ENCODE measurements around the gene TBX10. TPM values are rescaled to one million over a fixed set of nuclear protein-coding genes. Genes with fewer than 3 reads are reported as not detected.

TBX10 gene
- polyA plus RNA-seq, 1 of the 3 experiments (the other 2 are of a cell fraction), result not detected

DNA sequence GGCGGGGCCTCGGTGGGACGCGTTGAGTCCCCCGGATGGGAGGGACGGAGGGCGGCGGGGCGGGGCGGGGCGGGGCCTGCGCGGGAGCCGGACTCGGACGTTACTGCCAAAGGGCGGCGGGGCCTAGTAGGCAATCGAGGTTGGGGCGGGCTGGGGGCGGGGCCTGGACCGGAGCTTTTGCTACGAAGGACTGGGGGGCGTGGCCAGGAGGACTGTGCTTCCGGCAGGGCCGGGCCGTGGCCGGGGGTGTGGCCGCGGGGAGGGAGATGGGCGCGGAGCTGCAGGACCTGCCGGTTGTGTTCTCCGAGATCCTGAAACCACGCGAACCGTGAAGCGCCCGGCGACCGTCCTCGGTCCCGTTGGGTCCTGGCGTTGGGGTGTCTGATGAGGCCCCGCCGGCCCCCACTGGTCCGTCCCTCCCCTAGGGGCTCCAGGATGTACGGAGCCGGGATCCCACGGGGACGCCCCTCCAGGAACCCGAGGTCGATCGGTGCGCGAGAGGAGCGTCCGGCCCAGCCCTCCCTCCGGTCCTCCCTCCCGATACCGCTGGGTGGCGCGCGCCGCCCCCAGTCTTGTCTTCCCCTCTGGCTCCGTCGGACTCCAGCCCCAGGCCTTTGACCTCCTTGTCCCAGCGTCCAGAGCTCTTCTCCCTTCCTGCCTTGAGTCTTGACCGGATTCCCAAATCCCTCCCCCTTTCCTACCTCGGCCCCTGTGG is 9.2 kb downstream of the TBX10 start (continued):
- peak; percentile 48 for TF ChIP-seq NRF1 (IDR thresholded peaks at IDR 0.05; ENCODE audit: low read depth, low read length)
- TF ChIP-seq, protein P1, sequence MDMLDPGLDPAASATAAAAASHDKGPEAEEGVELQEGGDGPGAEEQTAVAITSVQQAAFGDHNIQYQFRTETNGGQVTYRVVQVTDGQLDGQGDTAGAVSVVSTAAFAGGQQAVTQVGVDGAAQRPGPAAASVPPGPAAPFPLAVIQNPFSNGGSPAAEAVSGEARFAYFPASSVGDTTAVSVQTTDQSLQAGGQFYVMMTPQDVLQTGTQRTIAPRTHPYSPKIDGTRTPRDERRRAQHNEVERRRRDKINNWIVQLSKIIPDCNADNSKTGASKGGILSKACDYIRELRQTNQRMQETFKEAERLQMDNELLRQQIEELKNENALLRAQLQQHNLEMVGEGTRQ (IDR thresholded peaks at IDR 0.05; ENCODE audit: borderline replicate concordance, low read depth, low read length), result no peak
- TF ChIP-seq EP300 (IDR thresholded peaks at IDR 0.05; ENCODE audit: borderline replicate concordance in 1 of 2, low read depth in 1 of 2, low read length in 1 of 2), result no peak
- TF ChIP-seq, protein P2, sequence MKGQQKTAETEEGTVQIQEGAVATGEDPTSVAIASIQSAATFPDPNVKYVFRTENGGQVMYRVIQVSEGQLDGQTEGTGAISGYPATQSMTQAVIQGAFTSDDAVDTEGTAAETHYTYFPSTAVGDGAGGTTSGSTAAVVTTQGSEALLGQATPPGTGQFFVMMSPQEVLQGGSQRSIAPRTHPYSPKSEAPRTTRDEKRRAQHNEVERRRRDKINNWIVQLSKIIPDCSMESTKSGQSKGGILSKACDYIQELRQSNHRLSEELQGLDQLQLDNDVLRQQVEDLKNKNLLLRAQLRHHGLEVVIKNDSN (IDR thresholded peaks at IDR 0.05; ENCODE audit: borderline replicate concordance, low read depth), result no peak
- peak; percentile 44 for TF ChIP-seq SMC3 (IDR thresholded peaks at IDR 0.05; ENCODE audit: low read depth, low read length)
- no peak for TF ChIP-seq RFX5 (IDR thresholded peaks at IDR 0.05; ENCODE audit: low read length)
- TF ChIP-seq, protein P3, sequence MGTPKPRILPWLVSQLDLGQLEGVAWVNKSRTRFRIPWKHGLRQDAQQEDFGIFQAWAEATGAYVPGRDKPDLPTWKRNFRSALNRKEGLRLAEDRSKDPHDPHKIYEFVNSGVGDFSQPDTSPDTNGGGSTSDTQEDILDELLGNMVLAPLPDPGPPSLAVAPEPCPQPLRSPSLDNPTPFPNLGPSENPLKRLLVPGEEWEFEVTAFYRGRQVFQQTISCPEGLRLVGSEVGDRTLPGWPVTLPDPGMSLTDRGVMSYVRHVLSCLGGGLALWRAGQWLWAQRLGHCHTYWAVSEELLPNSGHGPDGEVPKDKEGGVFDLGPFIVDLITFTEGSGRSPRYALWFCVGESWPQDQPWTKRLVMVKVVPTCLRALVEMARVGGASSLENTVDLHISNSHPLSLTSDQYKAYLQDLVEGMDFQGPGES (IDR thresholded peaks at IDR 0.05; ENCODE audit: low read depth, low read length), result no peak

DNA sequence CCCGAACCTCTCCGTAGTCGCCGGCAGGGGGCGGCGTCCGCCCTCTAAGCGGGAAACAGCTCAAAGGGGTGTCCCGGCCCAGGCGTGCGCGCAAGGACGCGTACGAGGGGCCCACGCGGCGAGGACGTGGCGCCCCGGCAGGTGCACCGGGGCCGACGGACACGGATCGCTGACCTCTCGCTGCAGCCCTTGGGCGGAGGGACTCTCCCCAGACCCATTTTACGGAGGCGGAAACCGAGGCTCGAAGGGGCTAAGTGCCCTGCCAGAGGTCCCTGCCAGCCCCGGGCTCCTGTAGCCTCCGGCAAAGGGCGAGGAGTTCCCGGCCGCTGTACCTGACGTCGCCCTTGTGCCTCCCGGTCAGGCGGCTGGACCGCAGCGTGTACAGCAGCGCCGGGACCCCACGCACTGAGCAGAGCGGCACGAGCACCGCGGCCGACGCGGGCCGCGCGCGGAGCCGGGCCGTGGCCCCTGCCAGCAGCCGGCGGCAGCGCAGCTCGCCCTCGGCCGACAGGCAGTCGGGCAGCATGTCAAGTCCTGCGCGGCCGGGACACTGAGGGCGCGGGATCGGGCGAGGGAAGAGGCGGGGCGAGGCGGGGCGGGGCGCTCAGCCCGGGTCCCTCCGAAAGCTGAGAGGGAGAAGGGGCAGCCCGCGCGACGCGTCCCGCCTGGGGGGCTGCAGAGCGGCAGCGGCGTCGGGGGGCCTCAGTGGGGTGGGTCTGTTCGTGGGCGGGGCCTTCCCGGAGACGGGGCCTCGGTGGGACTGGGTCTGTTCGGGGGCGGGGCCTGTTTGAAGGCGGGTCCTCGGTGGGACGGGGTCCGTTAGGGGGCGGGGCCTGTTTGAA is 10.0 kb downstream of the TBX10 start, which contains the start of gene NUDT8:
Gene NUDT8, minus strand, starts transcription at position 552 of the 842 bp plus-strand sequence. Its CDS starts 26 bp downstream, at position 526.
- Histone ChIP-seq H3K4me1 (ENCODE audit: control insufficient read depth in 1 of 2, insufficient read depth in 2 of 2, low read depth in 1 of 2, low read length in 1 of 2) (peaks cover 0 to 13% of the 10 kb centered on the region in 2 experiments; a peak in 1 of 4 replicates), H3K27ac (ENCODE audit: low read depth in 2 of 2, low read length in 1 of 2) (peak within 1 kb of the TSS; percentile 66 to 81; a peak in 3 of 4 replicates), H4K20me1 (ENCODE audit: insufficient read depth) (no peaks in the 10 kb centered on the region), H3F3A (replicated peaks; ENCODE audit: insufficient read depth) (no peaks in the 10 kb centered on the region), H3K9ac (peak within 1 kb of the TSS; percentile 72), H2AFZ (ENCODE audit: low read depth) (peak within 1 kb of the TSS; percentile 93), H3K4me3 (ENCODE audit: low read depth in 2 of 2, low read length in 1 of 2) (peak within 1 kb of the TSS; percentile 76 to 81), H3K36me3 (replicated peaks in 1 of 2; ENCODE audit: control insufficient read depth in 1 of 2, insufficient read depth in 2 of 2, low read length in 1 of 2) (no peaks in the 10 kb centered on the region), H3K4me2 (peak within 1 kb of the TSS; percentile 97), H3K9me3 (no peaks in the 10 kb centered on the region), H3K27me3 (ENCODE audit: insufficient read depth) (no peaks in the 10 kb centered on the region), H3K79me2 (ENCODE audit: insufficient read depth) (no peaks in the 10 kb centered on the region), H3K9me2 (no peaks in the 10 kb centered on the region)
- TF ChIP-seq SMC3 (IDR thresholded peaks at IDR 0.05; ENCODE audit: low read depth, low read length) (peak; percentile 65), MXI1 (IDR thresholded peaks at IDR 0.05; ENCODE audit: low read depth, low read length) (peak; percentile 30; the same call in 1 of the 2 replicates), RAD21 (IDR thresholded peaks at IDR 0.05; ENCODE audit: low read length) (peak; percentile 66), FOXM1 (IDR thresholded peaks at IDR 0.05; ENCODE audit: low read depth) (0 out of 2 replicates have a peak, but pooled peaks have one; percentile 30), POLR2AphosphoS5 (IDR thresholded peaks at IDR 0.05; ENCODE audit: low read depth, low read length) (no peak), NRF1 (IDR thresholded peaks at IDR 0.05; ENCODE audit: low read depth, low read length) (no peak)
- TF ChIP-seq, protein P2 (IDR thresholded peaks at IDR 0.05; ENCODE audit: borderline replicate concordance, low read depth), result peak; percentile 9; the same call in 1 of the 2 replicates
- TF ChIP-seq, protein P4, sequence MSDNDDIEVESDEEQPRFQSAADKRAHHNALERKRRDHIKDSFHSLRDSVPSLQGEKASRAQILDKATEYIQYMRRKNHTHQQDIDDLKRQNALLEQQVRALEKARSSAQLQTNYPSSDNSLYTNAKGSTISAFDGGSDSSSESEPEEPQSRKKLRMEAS (IDR thresholded peaks at IDR 0.05; ENCODE audit: low read depth), result peak; percentile 93
- TF ChIP-seq, protein P5, sequence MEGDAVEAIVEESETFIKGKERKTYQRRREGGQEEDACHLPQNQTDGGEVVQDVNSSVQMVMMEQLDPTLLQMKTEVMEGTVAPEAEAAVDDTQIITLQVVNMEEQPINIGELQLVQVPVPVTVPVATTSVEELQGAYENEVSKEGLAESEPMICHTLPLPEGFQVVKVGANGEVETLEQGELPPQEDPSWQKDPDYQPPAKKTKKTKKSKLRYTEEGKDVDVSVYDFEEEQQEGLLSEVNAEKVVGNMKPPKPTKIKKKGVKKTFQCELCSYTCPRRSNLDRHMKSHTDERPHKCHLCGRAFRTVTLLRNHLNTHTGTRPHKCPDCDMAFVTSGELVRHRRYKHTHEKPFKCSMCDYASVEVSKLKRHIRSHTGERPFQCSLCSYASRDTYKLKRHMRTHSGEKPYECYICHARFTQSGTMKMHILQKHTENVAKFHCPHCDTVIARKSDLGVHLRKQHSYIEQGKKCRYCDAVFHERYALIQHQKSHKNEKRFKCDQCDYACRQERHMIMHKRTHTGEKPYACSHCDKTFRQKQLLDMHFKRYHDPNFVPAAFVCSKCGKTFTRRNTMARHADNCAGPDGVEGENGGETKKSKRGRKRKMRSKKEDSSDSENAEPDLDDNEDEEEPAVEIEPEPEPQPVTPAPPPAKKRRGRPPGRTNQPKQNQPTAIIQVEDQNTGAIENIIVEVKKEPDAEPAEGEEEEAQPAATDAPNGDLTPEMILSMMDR (IDR thresholded peaks at IDR 0.05), result peak; percentile 82
- CTCF ChIA-PET, result interaction anchor here (0.6 to 17.8 kb wide), 35 partner anchors 9 to 181 kb away, joined by 3 to 308 read pairs (median 5); partner anchors contain the start of genes ACY3, ALDH3B2 and TBX10
- 2% methylated on average over 26 of the region's 102 CpGs for WGBS (ENCODE audit: low lambda C conversion rate)
- DNase-seq, result peak; percentile 87
- POLR2A ChIA-PET, result interaction anchor here (0.6 to 2.4 kb wide), 7 partner anchors 15 to 176 kb away, joined by 3 to 9 read pairs (median 4); partner anchors contain the start of gene GSTP1
